ENCODE measurements around the gene RIC8A. TPM values are rescaled to one million over a fixed set of nuclear protein-coding genes. Genes with fewer than 3 reads are reported as not detected.
"Not testable (repeated sequence)": the region's sequence is repeated elsewhere in the genome, so short reads cannot be mapped to it uniquely, and the experiment has no call there.

RIC8A gene
- 10 to 100 TPM; 82.3 to 91.5 (median 90.5) TPM for polyA plus RNA-seq (ENCODE audit: insufficient read length in 3 of 3)
- long read RNA-seq, donor 1, transcript RIC8A-203 (10 exons, 3,703 nt) = major isoform, 19 of 20 reads
- long read RNA-seq, donor 1, partial matches to known transcripts = 0 of 20 reads
- long read RNA-seq, donor 1, other reads (novel, unspliced or antisense) = 0 of 20 reads
- long read RNA-seq, donor 2, transcript RIC8A-203 (10 exons, 3,703 nt) = major isoform, 12 of 17 reads
- long read RNA-seq, donor 2, partial matches to known transcripts = 0 of 17 reads
- long read RNA-seq, donor 2, other reads (novel, unspliced or antisense) = 0 of 17 reads
- long read RNA-seq, donor 3, transcript RIC8A-203 (10 exons, 3,703 nt) = major isoform, 13 of 15 reads
- long read RNA-seq, donor 3, partial matches to known transcripts = 0 of 15 reads
- long read RNA-seq, donor 3, other reads (novel, unspliced or antisense) = 0 of 15 reads
- long read RNA-seq, donor 4, transcript RIC8A-203 (10 exons, 3,703 nt) = major isoform, 13 of 16 reads
- long read RNA-seq, donor 4, partial matches to known transcripts = 0 of 16 reads
- long read RNA-seq, donor 4, other reads (novel, unspliced or antisense) = 0 of 16 reads
- long read RNA-seq, donor 5, transcript RIC8A-203 (10 exons, 3,703 nt) = major isoform, 5 of 23 reads
- long read RNA-seq, donor 5, partial matches to known transcripts = 16 of 23 reads
- long read RNA-seq, donor 5, other reads (novel, unspliced or antisense) = 0 of 23 reads
- long read RNA-seq, donor 6, transcript RIC8A-203 (10 exons, 3,703 nt) = major isoform, 8 of 24 reads
- long read RNA-seq, donor 6, partial matches to known transcripts = 10 of 24 reads
- long read RNA-seq, donor 6, other reads (novel, unspliced or antisense) = 0 of 24 reads
- long read RNA-seq, donor 7, transcript RIC8A-203 (10 exons, 3,703 nt) = major isoform, 25 of 70 reads
- long read RNA-seq, donor 7, partial matches to known transcripts = 44 of 70 reads
- long read RNA-seq, donor 7, other reads (novel, unspliced or antisense) = 0 of 70 reads
- long read RNA-seq, donor 8, transcript RIC8A-203 (10 exons, 3,703 nt) = major isoform, 12 of 40 reads
- long read RNA-seq, donor 8, partial matches to known transcripts = 23 of 40 reads
- long read RNA-seq, donor 8, other reads (novel, unspliced or antisense) = 0 of 40 reads
- long read RNA-seq, donor 9, transcript RIC8A-203 (10 exons, 3,703 nt) = major isoform, 27 of 29 reads
- long read RNA-seq, donor 9, partial matches to known transcripts = 0 of 29 reads
- long read RNA-seq, donor 9, other reads (novel, unspliced or antisense) = 0 of 29 reads
- long read RNA-seq, donor 10, transcript RIC8A-203 (10 exons, 3,703 nt) = major isoform, 6 of 31 reads
- long read RNA-seq, donor 10, partial matches to known transcripts = 18 of 31 reads
- long read RNA-seq, donor 10, other reads (novel, unspliced or antisense) = 0 of 31 reads
- long read RNA-seq, donor 11, transcript RIC8A-203 (10 exons, 3,703 nt) = major isoform, 9 of 32 reads
- long read RNA-seq, donor 11, partial matches to known transcripts = 22 of 32 reads
- long read RNA-seq, donor 11, other reads (novel, unspliced or antisense) = 0 of 32 reads
- long read RNA-seq, donor 12, transcript RIC8A-203 (10 exons, 3,703 nt) = major isoform, 13 of 43 reads
- long read RNA-seq, donor 12, partial matches to known transcripts = 14 of 43 reads
- long read RNA-seq, donor 12, other reads (novel, unspliced or antisense) = 9 of 43 reads
- long read RNA-seq, donor 13, transcript RIC8A-203 (10 exons, 3,703 nt) = major isoform, 9 of 40 reads
- long read RNA-seq, donor 13, partial matches to known transcripts = 28 of 40 reads
- long read RNA-seq, donor 13, other reads (novel, unspliced or antisense) = 0 of 40 reads
- long read RNA-seq, donor 14 = 0 reads
- long read RNA-seq, donor 15, transcript RIC8A-203 (10 exons, 3,703 nt) = major isoform, 13 of 20 reads
- long read RNA-seq, donor 15, partial matches to known transcripts = 0 of 20 reads
- long read RNA-seq, donor 15, other reads (novel, unspliced or antisense) = 0 of 20 reads
- long read RNA-seq, donor 16, transcript RIC8A-203 (10 exons, 3,703 nt) = major isoform, 20 of 70 reads
- long read RNA-seq, donor 16, partial matches to known transcripts = 46 of 70 reads
- long read RNA-seq, donor 16, other reads (novel, unspliced or antisense) = 0 of 70 reads

DNA sequence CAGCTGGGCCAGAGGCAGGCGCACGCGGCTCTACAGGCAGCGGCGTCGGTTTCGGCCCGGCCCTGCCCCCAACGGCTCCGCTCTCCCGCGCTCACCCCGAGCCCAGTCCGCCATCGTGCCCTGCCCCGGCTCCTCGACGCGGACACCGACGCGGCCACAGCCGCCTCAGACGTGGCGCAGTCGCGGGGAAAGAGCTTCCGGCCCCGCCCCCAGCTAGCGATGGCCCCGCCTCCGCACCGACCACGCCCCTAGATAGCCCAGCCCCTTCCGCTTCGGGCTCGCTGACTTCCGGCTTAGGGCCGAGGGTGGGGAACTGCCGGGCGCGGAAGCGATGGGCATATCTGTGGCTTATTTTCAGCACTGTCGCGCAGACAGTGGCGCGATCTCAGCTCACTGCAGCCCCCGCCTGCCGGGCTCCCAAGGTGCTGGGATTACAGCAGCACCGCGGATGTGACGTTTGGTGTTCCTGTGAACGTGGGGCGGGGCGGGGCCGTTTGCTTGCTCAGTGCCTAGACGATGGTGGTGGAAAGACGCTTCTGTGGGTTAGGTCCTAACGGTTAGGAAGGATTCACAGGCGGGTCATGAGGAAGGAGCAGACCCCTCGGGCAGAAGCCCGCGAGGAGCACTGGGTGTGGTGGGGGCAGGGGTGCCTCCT is at the start of gene RIC8A, which contains the start of gene BET1L:
TSS of gene RIC8A (plus strand) at position 501 of the 655 bp plus-strand sequence. CDS start 1,147 bp downstream, outside the sequence.
TSS of gene BET1L (minus strand) at position 192 of the 655 bp plus-strand sequence. CDS start at position 114, 78 bp downstream.
- DNase-seq = peak; percentile 96

- DNase-seq = not testable (repeated sequence)
Observed at GRCh38 chr11:180242-180641, 27.3 kb upstream of the RIC8A start.

- not testable (repeated sequence) for DNase-seq
Observed at GRCh38 chr11:189200-189783, 18.2 kb upstream of the RIC8A start.

- DNase-seq = not testable (repeated sequence)
Observed at GRCh38 chr11:189843-190311, 17.6 kb upstream of the RIC8A start.

DNA sequence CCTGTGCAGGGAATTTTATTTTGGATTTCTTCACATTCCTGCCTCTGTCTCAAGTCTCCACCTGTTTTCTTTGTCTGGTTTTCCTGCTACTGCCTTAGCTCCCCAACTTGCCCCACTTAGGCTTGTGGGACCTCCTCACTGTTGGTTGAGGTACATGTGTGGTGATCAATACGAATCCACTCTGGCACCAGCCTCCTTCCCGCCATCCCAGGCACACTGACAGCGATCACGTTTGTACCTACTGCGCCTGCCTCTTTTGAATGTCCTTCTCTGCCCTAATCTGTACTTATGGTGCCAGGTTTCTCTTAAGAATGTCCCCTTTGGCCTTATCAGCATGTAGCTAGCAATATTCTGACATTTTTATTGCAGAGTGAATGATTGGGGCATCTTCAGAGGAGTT is 17.0 kb upstream of the RIC8A start:
- DNase-seq = not testable (repeated sequence)

GRCh38 chr11:191490-192478 is 15.7 kb upstream of the RIC8A start:
- DNase-seq = not testable (repeated sequence)

DNA sequence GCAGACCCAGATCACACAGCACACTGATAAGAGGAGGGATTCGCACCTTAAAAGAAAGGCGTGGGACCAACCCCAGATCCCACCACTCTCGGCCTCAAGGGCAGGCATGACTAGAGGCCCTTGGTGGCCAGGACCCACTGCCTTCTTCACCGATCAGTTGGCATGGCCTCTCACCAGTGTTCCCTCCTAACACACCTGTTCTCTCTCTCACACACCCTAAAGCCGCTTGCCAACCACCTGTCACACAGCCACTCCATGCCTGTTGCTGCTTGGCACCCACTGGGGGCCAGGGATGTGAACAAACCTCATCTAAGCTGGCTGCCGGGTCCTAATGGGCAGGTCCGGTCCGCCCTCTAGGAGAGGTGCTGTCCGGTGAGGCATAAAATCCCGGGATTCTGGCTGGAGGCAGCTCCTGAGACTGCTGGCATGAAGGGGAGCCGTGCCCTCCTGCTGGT is 14.8 kb upstream of the RIC8A start, which contains the start of gene SCGB1C1:
TSS of gene SCGB1C1 (plus strand) at position 405 of the 455 bp plus-strand sequence. CDS start at position 427, 22 bp downstream.
- DNase-seq = not testable (repeated sequence)

DNA sequence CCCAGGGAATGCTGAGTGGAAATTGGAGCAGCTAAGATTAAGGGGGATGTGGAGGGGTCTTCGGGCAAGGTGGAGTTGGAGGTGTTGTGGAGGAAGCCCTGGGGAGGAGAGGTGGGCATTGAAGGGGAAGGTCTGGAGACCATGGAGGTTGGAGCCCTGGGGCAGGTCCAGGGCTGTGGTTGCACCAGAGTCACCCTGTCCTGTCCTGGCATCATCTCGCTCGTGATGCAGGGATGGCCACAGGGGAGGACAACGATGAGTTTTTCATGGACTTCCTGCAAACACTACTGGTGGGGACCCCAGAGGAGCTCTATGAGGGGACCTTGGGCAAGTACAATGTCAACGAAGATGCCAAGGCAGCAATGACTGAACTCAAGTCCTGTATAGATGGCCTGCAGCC is 14.0 kb upstream of the RIC8A start:
- not testable (repeated sequence) for DNase-seq

DNA sequence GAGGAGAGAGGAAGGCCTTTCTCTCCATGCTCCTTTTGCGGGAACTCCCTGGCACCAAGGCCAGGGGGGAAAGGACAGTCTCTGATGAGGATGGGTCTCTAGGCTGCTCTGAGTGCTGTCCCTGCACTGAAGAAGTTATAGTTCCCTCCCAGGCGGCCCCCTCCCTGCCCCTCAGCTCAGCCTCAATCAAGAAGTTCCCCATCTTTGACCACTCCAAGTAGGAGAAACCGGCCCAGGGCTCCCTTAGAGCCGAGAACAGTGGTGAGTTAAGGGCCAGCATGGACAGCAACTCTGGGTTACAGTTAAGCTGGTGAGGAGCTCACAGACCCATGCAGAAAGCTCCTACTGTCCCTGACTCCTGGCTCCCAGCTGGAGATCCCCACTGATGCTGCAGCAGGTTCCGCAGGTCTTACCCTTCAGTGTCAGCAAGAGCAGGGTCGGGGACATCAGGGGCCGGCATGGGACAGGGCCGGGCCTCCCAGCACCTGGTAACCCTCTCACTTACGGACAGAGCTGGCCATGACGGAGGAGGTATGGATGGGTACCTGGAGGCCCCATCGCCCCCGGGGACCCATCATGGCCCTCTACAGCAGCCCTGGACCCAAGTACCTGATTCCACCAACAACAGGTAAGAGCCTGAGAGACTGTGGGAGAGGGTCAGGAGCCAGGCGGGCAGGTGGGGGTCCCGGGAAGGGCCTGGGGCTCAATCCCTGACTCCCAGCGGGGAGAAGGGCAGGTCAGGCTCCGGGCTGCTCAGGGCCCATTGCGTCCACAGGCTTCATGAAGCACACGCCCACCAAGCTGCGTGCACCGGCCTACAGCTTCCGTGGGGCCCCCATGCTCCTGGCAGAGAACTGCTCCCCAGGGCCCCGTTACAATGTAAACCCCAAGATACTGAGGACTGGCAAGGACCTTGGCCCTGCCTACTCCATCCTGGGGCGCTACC is 10.4 kb upstream of the RIC8A start:
- no peak for DNase-seq

GRCh38 chr11:197741-198235 is 9.7 kb upstream of the RIC8A start:
- DNase-seq = no peak

- DNase-seq = no peak
Observed at GRCh38 chr11:198236-198806, 9.2 kb upstream of the RIC8A start.

GRCh38 chr11:199004-199581 is 8.4 kb upstream of the RIC8A start:
- no peak for DNase-seq

DNA sequence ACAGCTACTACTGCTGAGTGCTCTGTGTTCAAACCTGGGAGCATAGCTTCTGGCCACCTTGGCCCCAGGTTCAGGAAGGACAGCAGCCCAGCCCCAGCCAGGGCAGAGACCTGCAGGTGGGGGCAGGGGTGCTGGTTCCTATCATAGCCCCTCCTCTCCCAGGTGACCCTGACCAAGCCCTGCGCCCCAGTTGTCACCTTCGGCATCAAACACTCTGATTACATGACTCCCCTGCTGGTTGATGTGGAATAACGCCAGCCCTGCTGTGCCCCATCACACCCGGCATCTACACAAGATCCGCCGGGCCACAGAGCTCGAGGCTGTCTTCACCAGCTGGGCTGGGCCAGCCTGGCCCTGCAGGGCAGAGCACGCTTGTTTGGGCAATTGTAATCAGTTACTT is 7.7 kb upstream of the RIC8A start:
- DNase-seq = no peak

DNA sequence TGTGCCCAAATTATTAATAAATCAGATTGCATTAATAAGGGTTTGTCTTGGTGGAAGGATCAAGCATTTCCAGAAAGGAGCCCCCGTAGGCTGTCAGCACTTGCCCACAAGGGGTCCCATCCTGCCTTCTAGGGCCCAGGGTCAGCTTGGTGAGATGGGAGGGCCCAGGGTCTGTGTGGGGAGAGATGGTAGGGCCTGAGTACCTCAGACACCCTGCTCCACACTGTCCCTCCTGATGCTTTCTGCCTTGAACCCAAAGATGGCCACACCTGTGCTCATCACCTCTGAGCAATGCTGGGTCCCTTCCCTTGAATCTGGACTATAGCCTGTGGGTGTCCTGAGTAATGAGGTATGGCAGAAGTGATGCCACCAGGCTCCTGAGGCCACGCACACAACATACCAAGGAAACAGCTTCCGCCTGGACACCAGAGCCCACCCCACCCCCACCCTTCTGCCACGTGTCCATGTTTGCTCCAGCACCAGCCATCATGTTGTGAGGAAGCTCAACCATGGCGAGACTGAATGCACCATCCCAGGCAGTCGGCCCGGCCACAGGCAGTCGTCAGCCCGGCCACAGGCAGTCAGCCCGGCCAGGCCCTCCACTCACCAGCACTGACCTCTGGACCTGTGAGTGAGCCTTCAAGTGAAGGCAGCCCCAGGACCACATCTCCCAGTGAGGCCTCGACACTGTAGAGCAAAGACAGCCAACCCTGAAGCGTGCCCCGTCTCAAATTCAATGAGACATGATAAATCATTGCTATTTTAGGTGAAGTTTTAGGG is 7.1 kb upstream of the RIC8A start:
- DNase-seq = no peak
